Measurements from ENCODE around the gene OR6X1. TPM values are rescaled to one million over a fixed set of nuclear protein-coding genes. Genes with fewer than 3 reads are reported as not detected.

Gene OR6X1
- total RNA-seq, 4 donors from 2014 or later, result not detected

GRCh38 chr11:123736769-123737168, 17.5 kb downstream of the OR6X1 start:
- TF ChIP-seq CTCF (IDR thresholded peaks at IDR 0.05) (no peak), POLR2A (IDR thresholded peaks at IDR 0.05) (no peak)
- DNase-seq, result no peak
- no peaks in the 10 kb centered on the region for H3K36me3 ChIP-seq
- no peak overlapping the region for H3K4me3 ChIP-seq
- no peaks in the 10 kb centered on the region for H3K27me3 ChIP-seq
- peaks cover 0 to 13% (median 3%) of the 10 kb centered on the region in 4 donors for H3K4me1 ChIP-seq
- no peaks in the 10 kb centered on the region for H3K9me3 ChIP-seq
- H3K27ac ChIP-seq, result no peak overlapping the region

- Histone ChIP-seq H3K9me3 (no peaks in the 10 kb centered on the region), H3K36me3 (peaks cover 0 to 61% (median 0%) of the 10 kb centered on the region in 3 donors), H3K4me1 (no peaks in the 10 kb centered on the region), H3K27ac (no peak overlapping the region), H3K27me3 (no peaks in the 10 kb centered on the region), H3K4me3 (no peak overlapping the region)
- TF ChIP-seq CTCF (IDR thresholded peaks at IDR 0.05) (no peak), POLR2A (IDR thresholded peaks at IDR 0.05) (no peak)
- DNase-seq, result no peak
Observed at GRCh38 chr11:123729602-123730001, 24.7 kb downstream of the OR6X1 start.

GRCh38 chr11:123725995-123726655, 28.2 kb downstream of the OR6X1 start:
- no peak overlapping the region for H3K27ac ChIP-seq
- no peak for DNase-seq
- no peaks in the 10 kb centered on the region for H3K9me3 ChIP-seq
- H3K4me1 ChIP-seq, result no peaks in the 10 kb centered on the region
- H3K36me3 ChIP-seq, result peaks cover 0 to 64% (median 0%) of the 10 kb centered on the region in 3 donors
- TF ChIP-seq CTCF (IDR thresholded peaks at IDR 0.05) (no peak), POLR2A (IDR thresholded peaks at IDR 0.05) (no peak)
- H3K4me3 ChIP-seq, result no peak overlapping the region
- no peaks in the 10 kb centered on the region for H3K27me3 ChIP-seq

- no peak for DNase-seq
- peaks cover 0 to 1% (median 0%) of the 10 kb centered on the region in 3 donors for H3K36me3 ChIP-seq
- H3K9me3 ChIP-seq, result no peaks in the 10 kb centered on the region
- TF ChIP-seq POLR2A (IDR thresholded peaks at IDR 0.05), result no peak
- TF ChIP-seq CTCF (IDR thresholded peaks at IDR 0.05), result no peak
- no peaks in the 10 kb centered on the region for H3K27me3 ChIP-seq
- H3K4me3 ChIP-seq, result no peak overlapping the region
- no peak overlapping the region for H3K27ac ChIP-seq
- H3K4me1 ChIP-seq, result no peaks in the 10 kb centered on the region
Observed at GRCh38 chr11:123719452-123719851, 34.9 kb downstream of the OR6X1 start.

DNA sequence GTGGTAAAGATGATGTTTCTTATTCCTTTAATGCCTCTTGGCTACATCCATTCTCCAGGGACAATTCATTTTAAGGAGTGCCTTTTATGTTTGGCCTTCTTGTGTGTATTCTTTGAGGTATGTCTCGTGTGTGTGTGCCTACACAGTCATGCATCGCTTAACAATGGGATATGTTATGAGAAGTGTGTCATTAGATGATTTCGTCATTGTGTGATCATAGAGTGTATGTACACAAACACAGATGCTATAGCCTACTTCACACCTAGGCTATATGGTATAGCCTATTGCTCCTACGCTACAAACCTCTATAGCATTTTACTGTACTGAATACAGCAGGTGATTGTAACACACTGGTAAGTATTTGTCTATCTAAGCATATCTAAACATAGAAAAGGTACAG, 35.8 kb downstream of the OR6X1 start:
- Histone ChIP-seq H3K4me3 (no peak overlapping the region), H3K9me3 (no peaks in the 10 kb centered on the region), H3K4me1 (no peaks in the 10 kb centered on the region), H3K27me3 (no peaks in the 10 kb centered on the region), H3K27ac (no peak overlapping the region), H3K36me3 (no peaks in the 10 kb centered on the region)
- TF ChIP-seq POLR2A (IDR thresholded peaks at IDR 0.05) (no peak), CTCF (IDR thresholded peaks at IDR 0.05) (no peak)
- no peak for DNase-seq
